Progenitor cell of endocrine pancreas (in vitro differentiated cells): ENCODE data around the gene DYNC1H1. TPM values are rescaled to one million over a fixed set of nuclear protein-coding genes. Genes with fewer than 3 reads are reported as not detected.
A peak's percentile ranks its signal among the peaks of the same experiment; 100 is the strongest.

Experiments
- DNase-seq: peaks from one replicate; pipeline ENCODE4 v3.0.0; 2021; ENCODE audit warnings: low spot score; ENCODE audit not compliant: unreplicated experiment
- H3K27ac Mint-ChIP-seq: 2 replicates; pipeline ENCODE4 v1.8.0; 2021; ENCODE audit warnings: mild to moderate bottlenecking, moderate library complexity, mixed read lengths
- H3K27me3 Mint-ChIP-seq: 2 replicates; pipeline ENCODE4 v1.8.0; 2021; ENCODE audit warnings: mixed read lengths
- H3K36me3 Mint-ChIP-seq: 2 replicates; pipeline ENCODE4 v1.8.0; 2022; ENCODE audit warnings: mixed read lengths; ENCODE audit not compliant: insufficient read depth
- H3K4me1 Mint-ChIP-seq: 2 replicates; pipeline ENCODE4 v1.8.0; 2021; ENCODE audit warnings: low read depth, mixed read lengths
- H3K4me3 Mint-ChIP-seq: 2 replicates; pipeline ENCODE4 v1.8.0; 2021; ENCODE audit warnings: low read depth, mild to moderate bottlenecking, moderate library complexity, mixed read lengths
- H3K9me3 Mint-ChIP-seq: 2 replicates; pipeline ENCODE4 v1.8.0; 2021; ENCODE audit warnings: low read depth, mixed read lengths
- CTCF ChIP-seq: fragments of 200-600 bp; sonication (generic); IDR thresholded peaks from one replicate; pipeline ENCODE4 v1.5.0; 2021; ENCODE audit warnings: antibody characterized with exemption, mild to moderate bottlenecking; ENCODE audit not compliant: unreplicated experiment
- total RNA-seq: library from RNA; stranded (reverse); gene quantifications from 2 replicates; pipeline ENCODE4 v1.2.1, GENCODE V29; 2021

Gene DYNC1H1
- total RNA-seq, 1 donor from 2014 or later, result 501 TPM

- Mint-ChIP-seq H3K4me3 (no peak overlapping the region), H3K36me3 (no peaks in the 10 kb centered on the region), H3K27me3 (peaks cover 9% of the 10 kb centered on the region), H3K27ac (peak overlapping the region; percentile 7), H3K4me1 (peaks cover 10% of the 10 kb centered on the region), H3K9me3 (no peaks in the 10 kb centered on the region)
- peak; percentile 89 for TF ChIP-seq CTCF
- peak; percentile 61 for DNase-seq
Observed at GRCh38 chr14:101961011-101961721, 3.2 kb upstream of the DYNC1H1 start.

GRCh38 chr14:101961746-101962502, 2.4 kb upstream of the DYNC1H1 start:
- Mint-ChIP-seq H3K27ac (no peak overlapping the region), H3K9me3 (no peaks in the 10 kb centered on the region), H3K27me3 (peaks cover 9% of the 10 kb centered on the region), H3K4me1 (peaks cover 13% of the 10 kb centered on the region), H3K4me3 (no peak overlapping the region), H3K36me3 (no peaks in the 10 kb centered on the region)
- no peak for DNase-seq
- TF ChIP-seq CTCF, result no peak

- Mint-ChIP-seq H3K4me3 (no peak overlapping the region), H3K36me3 (no peaks in the 10 kb centered on the region), H3K4me1 (peaks cover 15% of the 10 kb centered on the region), H3K9me3 (no peaks in the 10 kb centered on the region), H3K27ac (no peak overlapping the region), H3K27me3 (peaks cover 9% of the 10 kb centered on the region)
- no peak for DNase-seq
- no peak for TF ChIP-seq CTCF
Observed at GRCh38 chr14:101962503-101962874, 1.9 kb upstream of the DYNC1H1 start.

- Mint-ChIP-seq H3K9me3 (no peaks in the 10 kb centered on the region), H3K4me1 (peaks cover 18% of the 10 kb centered on the region), H3K36me3 (peaks cover 2% of the 10 kb centered on the region), H3K27ac (no peak overlapping the region), H3K4me3 (no peak overlapping the region), H3K27me3 (peaks cover 9% of the 10 kb centered on the region)
- TF ChIP-seq CTCF, result no peak
- no peak for DNase-seq
Observed at GRCh38 chr14:101963052-101963451, 1.3 kb upstream of the DYNC1H1 start.

- TF ChIP-seq CTCF, result no peak
Observed at GRCh38 chr14:101963656-101964296, 597 bp upstream of the DYNC1H1 start.

More at GRCh38 chr14:101963656-101964296, 597 bp upstream of the DYNC1H1 start:
- H3K4me1 Mint-ChIP-seq, result peaks cover 19% of the 10 kb centered on the region
- peaks cover 9% of the 10 kb centered on the region for H3K27me3 Mint-ChIP-seq
- H3K9me3 Mint-ChIP-seq, result no peaks in the 10 kb centered on the region
- H3K27ac Mint-ChIP-seq, result no peak overlapping the region
- no peak for DNase-seq
- peak overlapping the region; percentile 17 for H3K4me3 Mint-ChIP-seq
- peaks cover 3% of the 10 kb centered on the region for H3K36me3 Mint-ChIP-seq
